Subcutaneous adipose tissue (tissue), 4 donors: ENCODE data around the gene DEPP1. TPM values are rescaled to one million over a fixed set of nuclear protein-coding genes. Genes with fewer than 3 reads are reported as not detected.

Experiments
- total RNA-seq, 4 donors: library from RNA; depleted of rRNA; stranded (reverse); fragments of >200 nt; gene quantifications; one replicate each; pipeline ENCODE4 v1.1.0, GENCODE V29; 2016
- TF ChIP-seq, protein P1 (sequence below): fragments of 450-650 bp; IDR thresholded peaks from one replicate; pipeline ENCODE4 v1.5.1; 2016; ENCODE audit warnings: low read depth, mild to moderate bottlenecking, control low read depth, antibody characterized with exemption, moderate library complexity

The DEPP1 gene
- total RNA-seq, 4 donors from 2014 or later = 248 to 566 (median 406) TPM

DNA sequence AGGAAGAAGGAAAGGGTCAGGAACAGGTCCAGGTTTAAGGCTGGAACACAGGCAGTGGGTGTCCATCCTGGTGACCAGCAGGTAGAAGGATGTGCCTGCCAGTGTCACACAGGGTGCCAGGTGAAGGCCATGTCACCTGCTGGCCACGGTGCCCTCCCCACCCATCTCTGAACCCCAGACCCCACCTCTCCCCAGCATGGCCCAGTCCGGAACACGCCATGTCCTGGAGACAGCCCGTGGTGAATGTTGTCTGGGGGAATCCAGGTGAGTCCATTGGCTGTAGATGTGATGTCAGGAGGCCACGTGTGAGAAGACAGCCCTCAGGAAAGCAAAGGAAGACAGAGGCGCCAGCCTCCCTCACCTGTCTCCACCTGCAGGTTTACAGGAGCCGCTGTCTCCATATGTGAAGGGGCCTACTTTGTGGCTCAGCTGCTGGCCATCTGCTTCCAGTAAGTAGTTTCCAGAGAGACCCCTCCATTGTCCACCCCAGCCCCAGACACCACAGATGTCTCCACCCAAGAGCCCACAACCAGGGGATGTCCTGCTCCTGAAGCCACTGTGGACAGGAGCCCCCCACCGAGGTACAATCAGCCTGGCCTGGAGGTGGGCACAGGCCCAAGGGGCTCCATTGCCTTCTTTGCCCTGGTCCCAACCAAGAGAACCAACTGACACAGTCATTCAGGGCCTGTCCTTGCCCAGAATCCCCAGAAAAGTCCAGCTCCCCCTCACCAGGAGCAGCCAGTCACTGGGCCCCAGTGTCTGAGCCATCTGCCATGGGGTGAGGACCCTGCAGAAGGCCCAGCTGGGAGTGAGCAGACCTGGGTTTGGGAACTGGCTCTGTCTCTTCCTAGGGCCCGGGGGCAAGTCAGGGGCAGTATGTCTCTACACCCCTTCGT is 46.7 kb downstream of the DEPP1 start:
- TF ChIP-seq, protein P1, sequence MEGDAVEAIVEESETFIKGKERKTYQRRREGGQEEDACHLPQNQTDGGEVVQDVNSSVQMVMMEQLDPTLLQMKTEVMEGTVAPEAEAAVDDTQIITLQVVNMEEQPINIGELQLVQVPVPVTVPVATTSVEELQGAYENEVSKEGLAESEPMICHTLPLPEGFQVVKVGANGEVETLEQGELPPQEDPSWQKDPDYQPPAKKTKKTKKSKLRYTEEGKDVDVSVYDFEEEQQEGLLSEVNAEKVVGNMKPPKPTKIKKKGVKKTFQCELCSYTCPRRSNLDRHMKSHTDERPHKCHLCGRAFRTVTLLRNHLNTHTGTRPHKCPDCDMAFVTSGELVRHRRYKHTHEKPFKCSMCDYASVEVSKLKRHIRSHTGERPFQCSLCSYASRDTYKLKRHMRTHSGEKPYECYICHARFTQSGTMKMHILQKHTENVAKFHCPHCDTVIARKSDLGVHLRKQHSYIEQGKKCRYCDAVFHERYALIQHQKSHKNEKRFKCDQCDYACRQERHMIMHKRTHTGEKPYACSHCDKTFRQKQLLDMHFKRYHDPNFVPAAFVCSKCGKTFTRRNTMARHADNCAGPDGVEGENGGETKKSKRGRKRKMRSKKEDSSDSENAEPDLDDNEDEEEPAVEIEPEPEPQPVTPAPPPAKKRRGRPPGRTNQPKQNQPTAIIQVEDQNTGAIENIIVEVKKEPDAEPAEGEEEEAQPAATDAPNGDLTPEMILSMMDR = no peak

DNA sequence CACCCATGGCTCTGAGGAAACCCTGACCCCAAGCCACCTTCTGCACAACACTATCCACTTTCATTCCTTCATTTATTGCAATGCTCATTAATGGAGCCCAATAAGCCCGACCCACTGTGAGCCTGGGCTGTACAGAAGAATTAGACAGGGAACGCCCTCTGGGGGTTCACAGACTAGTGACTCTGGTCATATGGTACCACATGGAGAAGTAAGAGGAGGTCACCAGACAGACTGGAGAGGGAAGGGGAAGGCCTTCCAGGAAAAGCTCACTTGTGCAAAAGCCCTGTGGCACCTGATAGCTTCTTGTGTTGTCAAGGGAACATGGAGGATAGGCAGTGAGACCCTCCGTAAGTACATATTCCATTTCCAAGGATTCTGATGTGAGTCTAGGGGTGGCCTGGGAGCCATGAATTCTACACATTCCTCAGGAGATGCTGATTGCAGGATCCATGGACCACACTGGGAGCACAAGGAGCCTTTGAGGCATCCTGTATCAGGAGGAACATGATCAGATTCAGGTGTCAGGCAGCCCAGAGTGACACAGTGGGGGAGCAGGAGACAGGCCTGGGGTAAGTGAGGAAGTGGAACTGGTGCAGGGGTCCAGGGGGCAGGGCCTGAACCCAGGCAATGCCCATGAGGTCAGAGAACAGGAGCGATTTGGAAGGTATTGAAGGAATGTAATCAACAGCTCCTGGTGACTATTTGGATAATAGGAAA is 47.5 kb downstream of the DEPP1 start:
- TF ChIP-seq, protein P1 = no peak

DNA sequence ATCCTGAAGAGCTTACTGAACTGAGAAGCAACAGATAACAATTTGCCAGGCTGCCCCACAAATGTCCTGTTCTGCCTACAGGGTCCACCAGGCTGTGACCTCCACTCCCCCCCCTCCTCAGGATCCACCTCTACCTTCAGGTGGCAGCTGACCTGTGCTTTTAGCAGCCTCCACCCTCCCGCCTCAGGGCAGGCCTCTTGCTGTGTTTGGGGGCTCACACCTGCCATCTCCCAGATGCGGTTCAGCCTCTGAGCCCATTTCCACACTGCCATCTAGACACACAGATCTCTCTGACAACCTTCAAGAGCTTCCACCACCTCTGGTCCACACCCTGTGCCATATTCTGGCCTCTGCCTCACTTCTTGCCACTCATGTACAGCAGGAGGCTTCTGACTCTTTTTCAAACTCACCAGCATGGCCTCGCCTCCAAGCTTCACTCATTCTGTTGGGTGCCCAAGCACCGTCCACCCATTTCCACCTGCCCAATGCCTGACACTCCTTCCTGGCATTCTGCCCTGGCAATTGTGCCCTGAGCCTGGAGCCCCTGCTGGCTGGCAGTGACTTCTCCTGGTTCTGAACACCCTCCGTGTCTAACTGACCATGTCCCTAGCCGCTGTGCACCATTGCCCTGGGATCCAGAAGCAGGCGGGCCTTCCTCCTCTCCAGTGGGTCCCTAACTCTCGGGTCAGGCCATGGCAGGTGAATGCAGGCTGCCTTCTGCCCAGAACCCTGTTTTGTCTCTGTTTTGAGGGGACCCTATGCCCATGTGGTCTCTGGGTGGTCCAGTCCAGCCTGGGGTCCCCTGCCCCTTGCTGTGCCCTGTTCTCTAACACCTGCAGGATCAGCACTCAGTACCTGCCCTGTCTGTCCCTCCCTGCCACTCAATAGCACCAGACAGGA is 49.0 kb downstream of the DEPP1 start:
- TF ChIP-seq, protein P1 = no peak

DNA sequence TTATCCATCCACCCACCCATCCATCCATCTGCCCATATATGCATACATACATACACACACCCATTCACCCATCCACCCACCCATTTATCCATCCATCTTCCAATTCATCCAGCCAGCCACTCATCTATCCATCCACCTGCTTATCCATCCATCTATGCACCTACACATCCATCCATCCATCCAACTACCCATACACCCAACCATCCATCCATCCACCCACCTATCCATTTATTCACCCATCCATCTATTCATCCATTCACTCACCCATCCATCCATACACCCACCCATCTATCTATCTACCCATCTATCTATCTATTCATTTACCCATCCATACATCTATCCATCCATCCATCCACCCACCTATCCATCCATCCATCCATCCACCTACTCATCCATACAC is 50.1 kb downstream of the DEPP1 start:
- TF ChIP-seq, protein P1 = no peak

DNA sequence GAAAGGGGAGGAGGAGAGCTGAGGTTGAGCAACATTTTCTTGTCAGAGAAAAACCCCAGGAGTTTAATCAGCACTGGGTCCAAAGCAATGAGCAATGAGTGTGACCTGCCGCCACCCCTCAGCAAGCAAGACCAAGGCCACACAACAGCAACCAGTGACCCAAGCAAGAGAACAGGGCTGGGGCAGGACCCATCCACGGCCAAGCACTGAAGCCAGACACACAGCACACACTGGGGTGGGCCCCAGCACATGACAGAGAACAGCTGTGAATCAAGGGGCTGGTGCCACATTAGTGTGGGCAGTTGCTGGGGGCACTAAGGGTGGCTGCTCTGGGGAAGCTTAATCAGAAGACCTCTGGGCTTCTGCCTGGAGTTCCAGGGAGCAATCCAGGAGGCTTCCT is 51.3 kb downstream of the DEPP1 start:
- TF ChIP-seq, protein P1 = no peak

DNA sequence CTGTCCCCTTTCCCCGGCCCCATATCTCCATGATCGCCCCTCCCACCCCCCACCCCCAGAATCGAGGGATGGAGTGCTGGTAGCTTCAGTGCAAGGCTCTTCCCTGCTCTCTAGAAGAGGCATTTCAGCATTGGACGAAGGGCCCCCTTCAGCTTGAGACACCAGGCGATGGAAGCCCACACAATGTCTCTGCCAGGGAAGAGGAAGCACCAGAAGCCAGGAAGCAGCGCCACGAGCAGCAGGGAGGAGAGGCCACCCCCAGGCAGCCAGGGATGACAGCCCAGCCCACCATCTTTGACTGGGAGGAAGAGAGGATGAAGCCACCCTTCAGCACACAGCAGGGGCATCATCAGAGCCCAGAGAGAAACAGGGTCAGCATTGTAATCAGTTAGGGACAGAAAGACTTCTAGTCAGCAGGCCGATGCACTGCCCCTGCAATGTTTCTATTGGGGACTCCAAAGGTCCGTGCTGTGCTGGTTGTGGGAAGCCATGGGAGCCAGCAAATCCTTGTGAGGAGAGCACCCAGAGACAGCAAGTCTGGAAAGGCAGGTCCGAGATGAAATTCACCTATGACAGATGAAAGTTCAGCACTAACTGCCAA is 51.8 kb downstream of the DEPP1 start:
- TF ChIP-seq, protein P1 = no peak

Other genes starting within 250 kb of the DEPP1 start
- gene TMEM72, start 67.5 kb downstream of the DEPP1 start, total RNA-seq = not detected
- gene RASSF4, start 19.0 kb downstream of the DEPP1 start, total RNA-seq = 100 to 1,000 TPM in 2 of 4 donors, 10 to 100 TPM in 2; 81.0 to 346 (median 156) TPM
- 10 to 100 TPM; 34.7 to 85.9 (median 46.6) TPM for gene ZNF22, start 22.1 kb upstream of the DEPP1 start, total RNA-seq